ENCODE measurements around the gene BTC.
"Not testable (repeated sequence)": the region's sequence is repeated elsewhere in the genome, so short reads cannot be mapped to it uniquely, and the experiment has no call there.

Gene BTC

DNA sequence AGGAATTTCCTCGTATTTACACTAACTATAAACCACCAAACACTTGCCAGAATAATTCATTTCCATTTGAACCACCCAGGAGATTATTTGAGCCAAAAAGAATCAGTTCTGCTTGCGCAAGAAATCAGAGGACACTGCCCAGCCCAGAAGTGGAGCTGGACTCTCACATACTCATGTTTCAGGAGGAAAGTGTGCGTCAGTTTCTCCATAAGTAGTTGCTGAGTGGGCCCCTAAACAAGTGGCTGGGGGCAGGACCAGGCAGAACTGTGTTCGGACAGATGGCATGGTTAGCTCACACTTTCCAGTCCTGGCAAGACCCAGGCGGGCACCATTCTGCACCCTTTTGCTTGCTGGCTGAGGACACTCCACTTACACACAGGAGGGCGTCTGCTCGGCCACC lies 38.8 kb downstream of the BTC start:
- DNase-seq: no peak

DNA sequence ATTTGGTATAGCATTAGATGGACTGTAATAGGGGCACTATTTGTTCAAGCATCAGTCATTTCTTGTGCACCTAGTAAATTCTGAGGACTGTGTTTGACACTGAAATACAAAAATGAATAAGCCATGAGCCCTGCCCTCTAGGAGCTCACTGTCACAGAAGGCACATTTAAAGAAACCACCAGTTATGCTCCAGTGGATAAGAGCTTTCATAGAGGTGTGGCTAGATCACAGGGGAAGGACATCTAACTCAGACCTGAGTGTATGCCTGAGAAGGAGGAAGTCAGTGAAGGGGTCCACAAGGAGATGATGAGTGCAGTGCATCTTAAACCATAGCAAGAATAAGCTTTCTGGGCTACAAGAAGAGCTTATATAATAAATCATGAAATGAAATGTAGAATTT lies 40.1 kb downstream of the BTC start:
- DNase-seq: no peak

DNA sequence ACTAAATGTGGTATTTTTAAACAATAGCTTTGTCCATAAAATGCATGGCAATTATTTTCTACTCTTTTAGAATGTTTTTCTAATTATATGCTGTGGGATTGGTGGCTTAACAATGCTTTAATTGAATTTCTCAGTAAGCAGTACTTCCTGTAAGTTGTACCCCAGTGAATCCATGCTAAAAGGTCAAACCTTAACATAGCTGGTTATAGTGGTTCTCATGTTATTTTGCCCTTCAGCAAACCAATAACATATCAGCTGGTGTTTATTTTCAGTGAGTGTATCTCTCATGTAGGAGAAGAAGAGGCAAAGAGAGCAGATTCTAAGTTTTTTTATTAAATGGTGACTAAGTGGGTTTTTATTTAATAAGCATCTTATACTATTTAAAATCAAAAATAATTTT lies 41.5 kb downstream of the BTC start:
- DNase-seq: no peak

DNA sequence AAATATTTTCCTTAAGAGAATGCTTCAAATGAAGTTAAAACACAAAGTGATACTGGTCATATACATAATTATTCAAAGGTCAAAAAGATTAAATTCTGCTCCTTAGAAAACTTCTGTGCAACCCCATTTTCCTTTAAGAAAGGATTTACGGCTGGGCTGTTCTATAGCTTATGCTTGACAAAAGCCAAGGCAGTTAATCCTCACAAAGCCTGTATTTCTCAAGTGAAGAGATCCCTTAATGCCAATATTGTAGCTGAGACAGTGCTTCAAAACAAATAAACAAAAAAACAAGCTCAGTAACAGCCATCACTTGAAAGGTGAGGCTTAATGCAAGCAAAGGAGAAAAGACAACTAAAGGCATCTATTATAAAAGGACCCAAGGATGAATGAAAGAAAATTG lies 42.5 kb downstream of the BTC start:
- no peak for DNase-seq

DNA sequence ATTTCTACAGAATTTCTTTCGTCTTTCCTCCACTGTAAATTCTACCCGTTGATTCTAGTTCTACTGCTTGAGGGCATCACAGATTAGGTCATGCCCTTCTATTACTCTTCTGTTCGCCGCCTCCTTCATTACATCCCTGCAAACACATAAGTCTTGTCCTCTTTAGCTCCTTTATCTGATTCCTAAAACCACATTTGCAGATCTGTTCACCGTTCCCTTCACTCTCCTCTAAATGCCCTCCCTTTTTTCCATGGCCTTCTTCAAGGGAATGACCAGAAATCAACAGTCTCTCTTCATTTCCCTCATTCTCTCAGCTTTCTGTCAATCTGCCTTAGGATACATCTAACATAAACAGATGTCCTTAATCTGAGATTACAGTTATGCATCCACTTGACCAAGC lies 43.1 kb downstream of the BTC start:
- no peak for DNase-seq

DNA sequence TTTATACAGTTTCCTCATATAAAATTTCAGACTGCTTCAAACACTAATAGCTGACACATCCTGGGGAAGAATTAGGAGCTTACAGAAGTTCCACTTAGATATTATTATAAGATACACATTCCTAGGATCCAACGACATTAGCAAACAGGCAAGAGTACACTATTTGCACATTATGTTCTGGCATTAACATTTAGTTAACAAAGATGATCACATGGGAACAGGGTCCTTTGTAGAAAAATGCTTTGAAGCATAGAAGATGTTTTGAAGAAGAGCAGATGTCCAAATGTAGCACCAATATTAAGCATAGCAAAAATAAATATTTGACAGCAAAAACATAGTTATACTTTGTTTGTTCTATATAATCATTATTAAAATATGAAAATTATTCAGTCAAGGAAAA lies 52.1 kb downstream of the BTC start:
- DNase-seq: no peak

DNA sequence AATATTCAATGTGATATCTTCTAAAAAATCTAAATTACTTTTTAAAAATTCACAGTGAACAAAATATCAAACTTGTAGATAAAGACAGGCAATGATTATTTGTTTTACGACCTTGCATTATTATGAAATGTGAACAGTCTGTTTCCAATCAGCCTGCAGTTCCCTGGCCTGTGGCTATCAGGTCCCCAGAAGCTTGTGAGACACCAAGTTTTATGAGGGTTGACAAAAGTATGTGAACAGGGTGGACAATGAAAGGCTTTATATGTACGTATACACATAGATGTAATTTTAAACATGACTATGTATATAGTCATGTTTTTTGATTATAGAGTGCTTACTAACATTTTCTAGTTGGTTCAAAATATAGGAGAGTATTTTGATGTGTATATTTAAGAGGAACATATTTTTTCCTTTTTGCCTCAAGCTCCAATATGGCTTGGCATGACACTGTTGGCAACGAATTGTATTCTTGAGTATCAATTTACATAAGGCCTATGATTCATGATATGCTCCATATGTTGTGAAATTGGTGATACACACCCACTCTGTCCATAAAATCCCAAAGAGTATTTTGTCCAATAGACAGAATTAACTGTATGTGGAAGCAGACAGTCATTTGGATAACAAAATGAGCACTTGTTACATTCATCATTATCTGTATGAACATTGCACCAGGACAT lies 55.7 kb downstream of the BTC start:
- DNase-seq: no peak

DNA sequence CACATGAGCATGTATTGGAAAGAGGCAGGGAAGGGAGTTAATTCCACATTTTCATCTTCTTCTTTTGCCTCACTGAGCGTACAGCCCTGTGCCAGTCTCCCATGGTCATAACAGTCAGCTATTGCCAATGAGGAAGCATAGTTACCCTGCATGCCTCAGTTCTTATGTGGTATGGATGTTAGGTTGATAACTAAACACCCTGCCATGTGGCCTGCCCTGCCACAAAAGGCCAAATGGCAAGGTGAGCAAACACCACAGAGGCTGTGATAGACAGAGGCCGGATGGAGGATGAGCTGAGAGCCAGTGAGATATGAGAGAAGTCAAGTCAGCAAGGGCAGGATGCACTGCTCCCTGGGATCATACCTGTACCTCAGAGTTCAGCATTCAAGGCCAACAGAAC lies 59.3 kb downstream of the BTC start:
- DNase-seq: no peak

DNA sequence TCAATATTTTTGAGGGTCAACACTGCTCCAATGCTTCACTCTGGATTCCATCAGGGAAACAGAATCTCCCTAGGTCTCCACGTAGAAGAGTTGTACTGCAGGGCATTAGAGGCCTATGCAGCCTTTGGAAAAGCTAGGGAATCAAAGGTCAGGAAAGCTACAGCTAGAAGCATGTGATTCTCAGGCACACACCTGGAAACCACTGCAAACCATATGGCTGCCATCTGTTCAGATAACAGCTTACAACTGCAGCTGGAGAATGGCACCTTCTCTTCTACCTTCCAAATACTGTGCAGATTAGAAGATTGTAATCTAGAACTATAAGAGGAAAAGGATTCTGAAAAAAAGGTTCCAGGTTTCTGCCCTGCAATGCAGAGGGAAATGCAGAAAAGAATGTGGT lies 60.6 kb downstream of the BTC start:
- DNase-seq: no peak

DNA sequence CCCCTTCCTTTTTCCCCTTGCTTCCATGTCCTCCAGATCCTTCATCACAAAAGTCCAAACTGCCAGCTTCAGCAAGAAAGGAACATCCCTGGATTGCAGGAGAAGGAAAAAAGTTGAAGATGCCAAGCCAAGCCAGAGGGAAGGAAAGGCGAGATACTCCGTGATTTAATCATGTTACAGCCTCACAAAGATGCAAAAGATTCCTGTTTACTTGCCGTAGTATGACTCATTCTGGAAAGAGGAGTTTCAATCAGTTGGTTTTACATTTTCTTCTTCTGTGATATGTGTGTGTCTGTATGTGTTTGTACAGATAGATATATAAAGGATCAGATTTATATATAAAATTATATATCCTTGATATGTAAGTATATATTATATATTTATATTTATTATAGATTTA lies 69.3 kb downstream of the BTC start:
- DNase-seq: no peak

DNA sequence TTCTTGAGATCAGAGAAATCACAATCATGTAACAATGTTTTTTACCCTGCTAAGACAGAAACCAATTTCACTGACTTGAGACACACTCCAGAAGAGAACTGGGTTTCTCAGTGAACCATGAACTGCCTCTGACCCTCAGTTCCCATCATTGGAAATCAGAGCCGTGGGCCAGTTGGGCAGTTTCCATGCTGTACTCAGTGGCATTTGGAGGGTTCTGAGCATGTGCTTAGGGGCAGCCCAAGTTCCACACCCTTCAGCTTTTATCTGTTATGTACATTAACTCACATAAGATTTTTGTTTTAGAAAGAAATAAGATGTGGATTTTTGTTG lies 77.9 kb downstream of the BTC start:
- no peak for DNase-seq

DNA sequence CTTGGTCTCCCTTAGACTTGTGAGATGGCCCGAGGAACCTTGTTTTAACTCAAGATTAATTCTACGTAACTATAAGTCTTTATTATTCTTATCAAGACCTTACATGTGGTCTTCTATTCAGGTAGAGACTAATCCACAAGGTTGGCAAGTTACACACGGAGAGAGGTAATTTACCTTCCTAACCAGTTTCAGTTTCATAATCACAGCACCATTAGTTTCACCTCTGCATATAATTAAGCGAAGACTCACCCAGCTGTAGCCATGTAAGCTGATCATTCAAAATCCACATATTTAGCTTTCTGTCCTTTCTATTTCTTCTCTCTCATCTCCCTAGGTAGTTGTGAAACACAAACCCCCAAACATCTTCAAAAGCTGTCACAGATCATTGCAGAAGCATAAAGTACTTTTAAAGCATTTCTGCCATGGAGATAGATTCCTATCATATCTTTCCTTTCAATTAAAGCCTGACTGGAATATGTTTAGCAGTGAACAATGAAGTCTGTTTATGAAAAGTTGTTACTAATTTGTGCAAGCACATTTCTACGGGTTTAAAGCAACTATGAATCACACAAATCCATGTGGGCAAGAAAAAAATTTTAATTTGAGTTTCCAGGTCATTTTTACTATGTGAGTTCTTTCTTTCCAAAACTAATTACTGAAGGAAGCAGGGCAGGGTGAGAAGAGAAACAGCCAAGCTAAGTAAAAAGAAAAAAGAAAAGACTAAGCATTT lies 78.5 kb downstream of the BTC start:
- no peak for DNase-seq

DNA sequence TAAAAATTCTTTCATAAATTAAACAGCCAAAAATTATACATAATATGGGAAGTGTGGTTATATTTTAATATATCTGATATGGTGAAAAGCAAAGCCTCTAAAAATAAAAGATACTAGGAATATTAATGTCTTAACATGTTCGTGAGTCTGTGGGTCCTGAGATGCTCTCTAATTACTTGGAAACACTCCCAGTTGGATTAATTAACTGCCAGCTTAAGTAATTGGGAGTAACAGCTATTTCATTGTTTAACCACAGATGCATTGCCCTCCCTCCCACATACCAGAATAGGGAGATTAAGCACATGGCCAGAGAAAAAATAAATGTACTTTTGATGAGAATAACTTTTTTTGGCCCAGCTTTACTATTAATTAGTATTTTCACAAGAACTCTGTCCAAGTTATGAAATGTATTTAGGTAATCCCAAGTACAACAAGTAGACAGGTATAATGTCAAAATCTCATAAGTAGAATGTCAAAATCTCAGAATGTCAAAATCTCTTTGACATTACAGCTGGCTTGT lies 79.7 kb downstream of the BTC start:
- no peak for DNase-seq

DNA sequence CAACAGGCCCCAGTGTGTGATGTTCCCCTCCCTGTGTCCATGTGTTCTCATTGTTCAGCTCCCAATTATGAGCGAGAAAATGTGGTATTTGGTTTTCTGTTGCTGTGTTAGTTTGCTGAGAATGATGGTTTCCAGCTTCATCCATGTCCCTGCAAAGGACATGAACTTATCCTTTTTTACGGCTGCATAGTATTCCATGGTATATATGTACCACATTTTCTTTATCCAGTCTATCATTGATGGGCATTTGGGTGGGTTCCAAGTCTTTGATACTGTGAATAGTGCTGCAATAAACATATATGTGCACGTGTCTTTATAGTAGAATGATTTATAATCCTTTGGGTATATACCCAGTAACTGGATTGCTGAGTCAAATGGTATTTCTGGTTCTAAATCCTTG lies 86.2 kb downstream of the BTC start:
- not testable (repeated sequence) for DNase-seq
